HEK293T (cell line): ENCODE data around the gene EFNB2.

Experiments used
- ARNT ChIP-seq: fragments of 450-650 bp; IDR thresholded peaks from 2 replicates; pipeline ENCODE4 v1.6.1; 2017; ENCODE audit warnings: mild to moderate bottlenecking
- BHLHE40 ChIP-seq: fragments of 450-650 bp; IDR thresholded peaks from 2 replicates; pipeline ENCODE4 v1.6.1; 2016; ENCODE audit warnings: mild to moderate bottlenecking, moderate library complexity, borderline replicate concordance
- FOXK2 ChIP-seq: fragments of 450-650 bp; IDR thresholded peaks from 2 replicates; pipeline ENCODE4 v1.6.1; 2016; ENCODE audit warnings: mild to moderate bottlenecking
- FOXM1 ChIP-seq: fragments of 450-650 bp; IDR thresholded peaks from 2 replicates; pipeline ENCODE4 v1.6.1; 2017; ENCODE audit warnings: mild to moderate bottlenecking, borderline replicate concordance
- HDGF ChIP-seq: fragments of 450-650 bp; IDR thresholded peaks from 2 replicates; pipeline ENCODE4 v1.6.1; 2017; ENCODE audit warnings: antibody characterized with exemption, borderline replicate concordance
- L3MBTL2 ChIP-seq: fragments of 450-650 bp; conservative IDR thresholded peaks from 2 replicates; pipeline ENCODE4 v1.6.1; 2016; ENCODE audit warnings: mild to moderate bottlenecking
- NFRKB ChIP-seq: fragments of 450-650 bp; IDR thresholded peaks from 2 replicates; pipeline ENCODE4 v1.6.1; 2016; ENCODE audit warnings: mild to moderate bottlenecking, moderate library complexity
- SP1 ChIP-seq: fragments of 450-650 bp; IDR thresholded peaks from 2 replicates; pipeline ENCODE4 v1.6.1; 2017
- TARDBP ChIP-seq: fragments of 450-650 bp; IDR thresholded peaks from 2 replicates; pipeline ENCODE4 v1.6.1; 2016
- TF ChIP-seq, protein P1 (sequence below): fragments of 450-650 bp; IDR thresholded peaks from 2 replicates; pipeline ENCODE4 v1.6.1; 2016

DNA sequence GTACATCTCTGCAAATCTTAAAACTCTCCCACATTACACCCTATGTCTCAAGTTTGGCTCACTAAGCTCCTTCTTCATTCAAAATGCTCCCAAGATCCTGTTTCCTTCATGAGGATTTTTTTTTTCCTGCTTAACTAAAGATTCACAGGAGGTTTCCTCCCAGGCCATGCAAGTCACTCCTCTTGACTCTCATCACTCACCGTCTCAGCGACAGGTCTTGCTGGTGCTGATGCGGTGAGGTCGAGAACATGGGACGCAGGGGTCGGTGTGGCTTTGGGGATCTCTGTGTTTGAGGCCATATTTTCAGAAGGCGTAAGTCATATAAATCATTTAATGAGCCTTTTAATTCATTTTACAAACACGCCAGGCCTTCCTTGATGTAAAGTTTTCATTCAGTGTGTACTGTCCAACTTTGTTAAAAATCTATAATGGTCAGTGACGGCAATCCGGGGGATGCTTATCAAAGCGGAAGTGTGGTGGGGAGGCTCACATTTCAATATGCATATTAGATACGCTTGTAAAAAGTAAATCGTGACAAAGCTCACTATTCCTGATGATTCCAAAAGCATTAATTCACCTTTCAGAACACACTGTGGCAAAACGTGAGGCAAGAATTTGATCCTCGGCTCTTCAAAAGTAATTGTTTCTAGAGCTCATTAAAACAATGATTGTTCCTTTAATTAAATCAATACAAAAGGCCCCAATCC is 20.4 kb downstream of the EFNB2 start:
- TF ChIP-seq TARDBP (no peak), FOXM1 (no peak), BHLHE40 (no peak), SP1 (no peak), FOXK2 (no peak), L3MBTL2 (no peak), HDGF (no peak), ARNT (no peak), NFRKB (no peak)
- TF ChIP-seq, protein P1, sequence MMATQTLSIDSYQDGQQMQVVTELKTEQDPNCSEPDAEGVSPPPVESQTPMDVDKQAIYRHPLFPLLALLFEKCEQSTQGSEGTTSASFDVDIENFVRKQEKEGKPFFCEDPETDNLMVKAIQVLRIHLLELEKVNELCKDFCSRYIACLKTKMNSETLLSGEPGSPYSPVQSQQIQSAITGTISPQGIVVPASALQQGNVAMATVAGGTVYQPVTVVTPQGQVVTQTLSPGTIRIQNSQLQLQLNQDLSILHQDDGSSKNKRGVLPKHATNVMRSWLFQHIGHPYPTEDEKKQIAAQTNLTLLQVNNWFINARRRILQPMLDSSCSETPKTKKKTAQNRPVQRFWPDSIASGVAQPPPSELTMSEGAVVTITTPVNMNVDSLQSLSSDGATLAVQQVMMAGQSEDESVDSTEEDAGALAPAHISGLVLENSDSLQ: peak; percentile 20; the same call in 1 of the 2 replicates
